Measurements from ENCODE around the gene NLGN3. TPM values are rescaled to one million over a fixed set of nuclear protein-coding genes. Genes with fewer than 3 reads are reported as not detected.

NLGN3 gene
- total and polyA plus RNA-seq, 2 donors (not counting 1 experiment from before 2014, with no cell fraction given), result 0.81 to 1.3 TPM

GRCh38 chrX:71198066-71198465, 53.4 kb downstream of the NLGN3 start:
- H4K20me1 ChIP-seq (ENCODE audit: control insufficient read depth, insufficient read depth, low read length, poor library complexity, severe bottlenecking), result no peaks in the 10 kb centered on the region
- no peaks in the 10 kb centered on the region for H3K27me3 ChIP-seq (replicated peaks in 1 of 4; ENCODE audit: control extremely low read depth in 1 of 4, control insufficient read depth in 3 of 4, insufficient read depth in 4 of 4, low read length in 3 of 4)
- ATAC-seq (ENCODE audit: low read depth) (peak; percentile 84), DNase-seq (peak; percentile 68)
- peak overlapping the region; percentile 92 for H3K27ac Mint-ChIP-seq
- no peaks in the 10 kb centered on the region for H3K9me3 Mint-ChIP-seq (ENCODE audit: insufficient read depth)
- no peaks in the 10 kb centered on the region for H3K27me3 Mint-ChIP-seq
- 13% methylated on average over 1 of the region's 3 CpGs for WGBS (ENCODE audit: insufficient coverage)
- POLR2A ChIA-PET, result interaction anchor here (1.0 to 3.6 kb wide), 3 partner anchors 16 to 168 kb away, joined by 4 to 23 read pairs (median 7); partner anchors contain the start of genes TAF1 and ZMYM3
- TF ChIP-seq, protein P1, sequence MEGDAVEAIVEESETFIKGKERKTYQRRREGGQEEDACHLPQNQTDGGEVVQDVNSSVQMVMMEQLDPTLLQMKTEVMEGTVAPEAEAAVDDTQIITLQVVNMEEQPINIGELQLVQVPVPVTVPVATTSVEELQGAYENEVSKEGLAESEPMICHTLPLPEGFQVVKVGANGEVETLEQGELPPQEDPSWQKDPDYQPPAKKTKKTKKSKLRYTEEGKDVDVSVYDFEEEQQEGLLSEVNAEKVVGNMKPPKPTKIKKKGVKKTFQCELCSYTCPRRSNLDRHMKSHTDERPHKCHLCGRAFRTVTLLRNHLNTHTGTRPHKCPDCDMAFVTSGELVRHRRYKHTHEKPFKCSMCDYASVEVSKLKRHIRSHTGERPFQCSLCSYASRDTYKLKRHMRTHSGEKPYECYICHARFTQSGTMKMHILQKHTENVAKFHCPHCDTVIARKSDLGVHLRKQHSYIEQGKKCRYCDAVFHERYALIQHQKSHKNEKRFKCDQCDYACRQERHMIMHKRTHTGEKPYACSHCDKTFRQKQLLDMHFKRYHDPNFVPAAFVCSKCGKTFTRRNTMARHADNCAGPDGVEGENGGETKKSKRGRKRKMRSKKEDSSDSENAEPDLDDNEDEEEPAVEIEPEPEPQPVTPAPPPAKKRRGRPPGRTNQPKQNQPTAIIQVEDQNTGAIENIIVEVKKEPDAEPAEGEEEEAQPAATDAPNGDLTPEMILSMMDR (IDR thresholded peaks at IDR 0.05), result no peak
- TF ChIP-seq EZH2 (IDR thresholded peaks at IDR 0.05; ENCODE audit: borderline replicate concordance, insufficient read depth, low read depth, low read length, poor library complexity, severe bottlenecking), result no peak
- peak overlapping the region; percentile 78 for H2AFZ ChIP-seq (ENCODE audit: insufficient read depth, low read depth, low read length, poor library complexity, severe bottlenecking)
- peak overlapping the region; percentile 25 to 53 for H3K27ac ChIP-seq (ENCODE audit: low read length in 2 of 2)
- H3K36me3 ChIP-seq (replicated peaks in 1 of 2; ENCODE audit: control extremely low read depth in 1 of 2, control insufficient read depth in 1 of 2, extremely low read depth in 1 of 2, insufficient read depth in 2 of 2, low read length in 1 of 2), result no peaks in the 10 kb centered on the region
- intact Hi-C loops (cut with micrococcal nuclease), result loop anchor here (1.0 to 10.0 kb wide), 5 partner anchors 16 to 741 kb away; partner anchors contain the start of genes OGT, TAF1 and ZMYM3
- H3K4me3 ChIP-seq (ENCODE audit: control extremely low read depth in 1 of 5, extremely low read depth in 1 of 5, insufficient read depth in 1 of 5, low read depth in 2 of 5, low read length in 4 of 5), result peak overlapping the region; percentile 19 to 68 (median 59)
- peaks cover 15 to 21% of the 10 kb centered on the region in 2 donors for H3K4me1 ChIP-seq (ENCODE audit: control insufficient read depth in 2 of 2, insufficient read depth in 2 of 2, low read length in 2 of 2)
- peaks cover 43% of the 10 kb centered on the region for H3K79me2 ChIP-seq (ENCODE audit: control insufficient read depth, insufficient read depth, low read length)
- H3K9ac ChIP-seq (ENCODE audit: low read length), result peak overlapping the region; percentile 63
- peak overlapping the region; percentile 59 for H3K4me2 ChIP-seq (replicated peaks; ENCODE audit: low read depth, low read length, poor library complexity, severe bottlenecking)
- CTCF ChIA-PET, result interaction anchor here (1.2 to 3.7 kb wide), 3 partner anchors 17 to 85 kb away, joined by 4 to 39 read pairs (median 4); partner anchors contain the start of genes NONO and ZMYM3
- no peaks in the 10 kb centered on the region for H3K9me3 ChIP-seq (ENCODE audit: control extremely low read depth in 1 of 3, control insufficient read depth in 2 of 3, insufficient read depth in 1 of 3, low read length in 2 of 3)
- peak overlapping the region; percentile 97 for H3K4me3 Mint-ChIP-seq
- peaks cover 28% of the 10 kb centered on the region for H3K4me1 Mint-ChIP-seq

- no peaks in the 10 kb centered on the region for H3K27me3 Mint-ChIP-seq
- POLR2A ChIA-PET, result interaction anchor here (0.9 kb wide), 1 partner anchor 17 kb away, joined by 3 read pairs; no protein-coding TSS in a partner anchor
- Histone ChIP-seq H3K9me3 (ENCODE audit: control extremely low read depth in 1 of 3, control insufficient read depth in 2 of 3, insufficient read depth in 1 of 3, low read length in 2 of 3) (no peaks in the 10 kb centered on the region), H3K4me1 (ENCODE audit: control insufficient read depth in 2 of 2, insufficient read depth in 2 of 2, low read length in 2 of 2) (peaks cover 15 to 21% of the 10 kb centered on the region in 2 donors), H3K9ac (ENCODE audit: low read length) (no peak overlapping the region), H3K79me2 (ENCODE audit: control insufficient read depth, insufficient read depth, low read length) (peaks cover 35% of the 10 kb centered on the region), H3K36me3 (replicated peaks in 1 of 2; ENCODE audit: control extremely low read depth in 1 of 2, control insufficient read depth in 1 of 2, extremely low read depth in 1 of 2, insufficient read depth in 2 of 2, low read length in 1 of 2) (no peaks in the 10 kb centered on the region), H3K4me2 (replicated peaks; ENCODE audit: low read depth, low read length, poor library complexity, severe bottlenecking) (no peak overlapping the region), H3K27me3 (replicated peaks in 1 of 4; ENCODE audit: control extremely low read depth in 1 of 4, control insufficient read depth in 3 of 4, insufficient read depth in 4 of 4, low read length in 3 of 4) (no peaks in the 10 kb centered on the region), H2AFZ (ENCODE audit: insufficient read depth, low read depth, low read length, poor library complexity, severe bottlenecking) (no peak overlapping the region), H4K20me1 (ENCODE audit: control insufficient read depth, insufficient read depth, low read length, poor library complexity, severe bottlenecking) (no peaks in the 10 kb centered on the region), H3K4me3 (ENCODE audit: control extremely low read depth in 1 of 5, extremely low read depth in 1 of 5, insufficient read depth in 1 of 5, low read depth in 2 of 5, low read length in 4 of 5) (no peak overlapping the region), H3K27ac (ENCODE audit: low read length in 2 of 2) (no peak overlapping the region)
- CTCF ChIA-PET, result interaction anchor here (3.7 kb wide), 1 partner anchor 19 kb away, joined by 39 read pairs; no protein-coding TSS in a partner anchor
- no peaks in the 10 kb centered on the region for H3K9me3 Mint-ChIP-seq (ENCODE audit: insufficient read depth)
- TF ChIP-seq, protein P1 (IDR thresholded peaks at IDR 0.05), result no peak
- no peak for TF ChIP-seq EZH2 (IDR thresholded peaks at IDR 0.05; ENCODE audit: borderline replicate concordance, insufficient read depth, low read depth, low read length, poor library complexity, severe bottlenecking)
- WGBS (ENCODE audit: insufficient coverage), result 100% methylated on average over 3 of the region's 7 CpGs
- no peak for DNase-seq
- no peak for ATAC-seq (ENCODE audit: low read depth)
- H3K4me3 Mint-ChIP-seq, result peak overlapping the region; percentile 12
- peaks cover 22% of the 10 kb centered on the region for H3K4me1 Mint-ChIP-seq
- intact Hi-C loops (cut with micrococcal nuclease), result loop anchor here (5.0 to 10.0 kb wide), 3 partner anchors 168 to 742 kb away; partner anchors contain the start of genes OGT and TAF1
- H3K27ac Mint-ChIP-seq, result peak overlapping the region; percentile 75
These were observed 54.8 kb downstream of the NLGN3 start for GRCh38 chrX:71199252-71200008.
